Upper lobe of right lung (tissue), 1 donor: ENCODE measurements around the gene FUBP3. TPM values are rescaled to one million over a fixed set of nuclear protein-coding genes. Genes with fewer than 3 reads are reported as not detected.

ENCODE experiments used
- ATAC-seq: fragments of 200-7000 bp; cut with Tn5 transposase; one replicate; pipeline ENCODE4 v1.9.1; 2020; ENCODE audit warnings: mild to moderate bottlenecking, moderate library complexity
- DNase-seq: peaks from one replicate; pipeline ENCODE4 v3.0.0-alpha.2; 2020
- H3K27ac ChIP-seq: fragments of 200-600 bp; one replicate; pipeline ENCODE4 v1.8.0; 2022
- H3K27me3 ChIP-seq: fragments of 200-600 bp; one replicate; pipeline ENCODE4 v1.8.0; 2022; ENCODE audit warnings: mild to moderate bottlenecking
- H3K36me3 ChIP-seq: fragments of 200-600 bp; one replicate; pipeline ENCODE4 v1.8.0; 2022
- H3K4me1 ChIP-seq: fragments of 200-600 bp; one replicate; pipeline ENCODE4 v1.8.0; 2022
- H3K4me3 ChIP-seq: fragments of 200-600 bp; one replicate; pipeline ENCODE4 v1.8.0; 2022; ENCODE audit warnings: mild to moderate bottlenecking
- H3K9me3 ChIP-seq: fragments of 200-600 bp; one replicate; pipeline ENCODE4 v1.8.0; 2022
- CTCF ChIP-seq: fragments of 200-600 bp; IDR thresholded peaks from one replicate; pipeline ENCODE4 v1.8.0; 2022; ENCODE audit warnings: antibody characterized with exemption
- intact Hi-C: fragments of 100-400 bp; cut with DNase I; formaldehyde crosslinking; loops from one replicate; pipeline ENCODE4 v1.11.0; 2022
- total RNA-seq: library from RNA; stranded (reverse); fragmentation: NEBNext Ultra II Directional; extraction: Animal tissue kit (Norgen Biotek cat#: 25700); gene quantifications from one replicate; pipeline ENCODE4 v1.2.1, GENCODE V29; 2021
- donor health status: DM: no; HTN: yes; CAD: no; lungs with severe emphysema.

FUBP3 gene
- total RNA-seq, 1 donor from 2014 or later = 39.7 TPM

- H3K36me3 ChIP-seq = no peaks in the 10 kb centered on the region
- H3K4me3 ChIP-seq = no peak overlapping the region
- no peaks in the 10 kb centered on the region for H3K27me3 ChIP-seq
- no peaks in the 10 kb centered on the region for H3K9me3 ChIP-seq
- DNase-seq (no peak), ATAC-seq (no peak)
- peaks cover 15% of the 10 kb centered on the region for H3K4me1 ChIP-seq
- TF ChIP-seq CTCF = no peak
- H3K27ac ChIP-seq = no peak overlapping the region
- intact Hi-C loops = no loop called here
These were observed 3.9 kb upstream of the FUBP3 start for GRCh38 chr9:130575514-130575913.

DNA sequence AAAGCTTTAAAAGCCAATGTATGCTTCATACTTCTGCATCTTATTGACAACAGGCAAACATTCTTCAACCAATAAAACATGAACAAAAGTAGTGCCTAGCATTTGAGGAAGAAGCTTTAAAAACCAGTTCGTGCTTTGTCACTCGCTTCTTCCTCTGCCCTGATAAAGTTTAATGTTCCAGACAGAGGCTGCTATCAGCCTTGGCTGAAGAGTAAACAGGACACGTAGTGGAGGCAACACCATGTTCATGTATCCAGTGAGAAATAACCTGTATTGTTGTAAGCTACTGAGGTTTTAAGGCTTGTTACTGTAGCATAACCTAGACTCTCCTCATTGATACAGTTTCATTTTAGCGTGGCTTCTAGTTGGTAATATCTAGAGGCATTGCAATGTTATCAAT lies 3.2 kb upstream of the FUBP3 start:
- H3K27ac ChIP-seq = no peak overlapping the region
- peaks cover 22% of the 10 kb centered on the region for H3K4me1 ChIP-seq
- DNase-seq (no peak), ATAC-seq (no peak)
- H3K9me3 ChIP-seq = no peaks in the 10 kb centered on the region
- no peak for TF ChIP-seq CTCF
- no peaks in the 10 kb centered on the region for H3K27me3 ChIP-seq
- intact Hi-C loops = no loop called here
- H3K36me3 ChIP-seq = no peaks in the 10 kb centered on the region
- H3K4me3 ChIP-seq = no peak overlapping the region

DNA sequence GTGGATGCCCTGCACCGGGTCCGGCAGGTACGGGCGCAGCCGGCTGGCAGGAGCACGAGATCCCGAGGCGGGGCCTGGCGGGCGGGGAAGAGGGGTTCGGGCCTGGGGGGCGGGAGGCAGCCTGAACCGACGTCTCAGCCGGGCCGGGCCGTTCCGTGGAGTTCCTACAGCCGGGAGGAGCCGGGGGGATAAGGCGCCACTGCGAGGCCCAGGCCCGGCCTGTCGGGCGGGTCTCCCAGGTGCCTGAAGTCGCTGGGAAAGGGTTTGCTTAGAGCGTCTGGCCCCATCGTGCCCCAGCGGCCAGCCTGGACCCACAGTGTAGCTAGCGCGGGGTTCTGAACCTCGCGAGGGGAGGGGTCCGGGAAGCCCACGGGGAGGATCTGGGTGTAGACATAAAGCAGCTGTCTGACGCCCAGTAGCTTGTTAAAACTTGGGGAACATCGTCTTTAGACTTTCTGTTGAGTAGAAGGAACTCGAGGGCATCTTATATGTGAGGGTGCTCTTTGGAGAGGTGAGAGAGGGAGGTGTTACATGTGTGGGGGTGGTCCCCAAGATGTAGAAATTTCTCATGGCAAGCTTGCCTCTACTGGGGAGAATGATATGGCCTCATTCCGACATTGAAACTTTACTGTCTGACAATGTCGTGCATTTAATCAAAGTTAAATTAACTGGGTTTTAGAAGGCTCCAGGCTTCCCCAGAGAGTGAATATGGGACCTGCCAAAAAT lies 524 bp downstream of the FUBP3 start:
- intact Hi-C loops = no loop called here
- H3K27ac ChIP-seq = peak overlapping the region; percentile 92

DNA sequence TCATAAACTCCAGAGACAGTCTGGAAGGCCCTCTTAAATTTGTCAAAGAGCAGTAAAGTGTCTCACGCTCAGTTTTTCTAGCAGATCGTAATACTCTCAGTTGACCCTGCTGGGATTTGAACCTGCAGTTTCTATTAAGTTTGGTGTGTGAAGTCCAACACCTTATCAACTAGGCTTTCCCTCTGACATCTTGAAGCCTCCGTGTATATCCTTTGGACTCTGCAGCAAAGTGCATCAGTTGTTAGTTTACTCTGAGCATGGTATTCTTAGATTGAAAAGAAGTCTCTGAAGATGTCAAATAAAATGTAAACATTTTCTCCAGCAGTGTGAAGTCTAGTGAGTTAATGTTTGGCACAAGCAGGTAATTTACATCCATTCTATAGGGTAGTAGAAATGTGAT lies 2.4 kb downstream of the FUBP3 start:
- ATAC-seq (no peak), DNase-seq (no peak)
- H3K36me3 ChIP-seq = peaks cover 5% of the 10 kb centered on the region
- no peak overlapping the region for H3K27ac ChIP-seq
- intact Hi-C loops = no loop called here
- no peak for TF ChIP-seq CTCF
- no peak overlapping the region for H3K4me3 ChIP-seq
- no peaks in the 10 kb centered on the region for H3K9me3 ChIP-seq
- H3K4me1 ChIP-seq = peaks cover 33% of the 10 kb centered on the region
- H3K27me3 ChIP-seq = no peaks in the 10 kb centered on the region

More for the DNA sequence above, 524 bp downstream of the FUBP3 start:
- H3K4me1 ChIP-seq = peaks cover 36% of the 10 kb centered on the region
- peak overlapping the region; percentile 94 for H3K4me3 ChIP-seq
- no peak for TF ChIP-seq CTCF
- H3K27me3 ChIP-seq = no peaks in the 10 kb centered on the region
- no peaks in the 10 kb centered on the region for H3K9me3 ChIP-seq
- no peak for DNase-seq
- ATAC-seq = peak; percentile 44
- peaks cover 5% of the 10 kb centered on the region for H3K36me3 ChIP-seq

DNA sequence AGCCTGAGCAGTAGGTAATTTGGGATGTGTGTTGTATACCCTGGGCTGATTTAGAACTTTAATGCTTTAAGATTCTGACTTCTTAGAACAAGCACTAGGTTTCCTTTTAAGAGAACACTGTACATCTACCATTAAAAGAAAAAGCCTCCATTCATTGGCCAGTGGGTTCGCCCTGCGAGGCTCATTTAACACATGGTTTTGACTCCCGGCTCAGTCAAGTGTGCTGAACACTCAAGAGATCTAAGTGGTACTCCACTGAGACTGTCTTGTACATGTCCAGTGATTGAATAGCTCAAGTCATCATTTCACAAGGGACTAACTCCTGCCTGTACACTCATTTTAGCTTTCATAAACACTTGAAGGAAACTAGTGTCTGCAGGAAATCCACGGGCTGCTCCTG lies 3.9 kb downstream of the FUBP3 start:
- no peak for DNase-seq
- Histone ChIP-seq H3K9me3 (no peaks in the 10 kb centered on the region), H3K36me3 (peaks cover 5% of the 10 kb centered on the region), H3K27ac (no peak overlapping the region), H3K27me3 (no peaks in the 10 kb centered on the region), H3K4me3 (no peak overlapping the region), H3K4me1 (peaks cover 31% of the 10 kb centered on the region)
- TF ChIP-seq CTCF = no peak
- intact Hi-C loops = no loop called here
- ATAC-seq = no peak

DNA sequence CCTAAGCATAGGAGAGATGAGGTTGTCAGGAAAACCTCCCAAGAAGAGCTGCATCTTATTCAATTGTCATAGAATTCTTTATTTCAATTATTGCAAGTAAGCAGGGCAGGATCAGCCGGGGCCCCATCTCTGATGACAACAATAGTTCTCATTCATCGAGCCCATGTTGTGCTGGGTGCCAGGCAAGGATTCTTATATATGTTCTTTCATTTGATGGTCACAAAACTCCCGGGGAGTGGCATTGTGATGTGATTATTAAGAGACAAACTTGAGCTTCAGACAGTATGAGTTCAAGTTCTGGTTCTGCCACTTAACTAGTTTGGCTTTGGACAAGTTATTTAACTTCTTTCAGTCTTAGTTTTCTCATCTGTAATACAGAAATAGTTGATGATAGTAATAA lies 8.5 kb downstream of the FUBP3 start:
- H3K4me1 ChIP-seq = peaks cover 5% of the 10 kb centered on the region
- no peak for DNase-seq
- no peak overlapping the region for H3K4me3 ChIP-seq
- no peaks in the 10 kb centered on the region for H3K9me3 ChIP-seq
- H3K27ac ChIP-seq = no peak overlapping the region
- H3K36me3 ChIP-seq = no peaks in the 10 kb centered on the region
- no peak for ATAC-seq
- no peaks in the 10 kb centered on the region for H3K27me3 ChIP-seq
- intact Hi-C loops = no loop called here
- no peak for TF ChIP-seq CTCF
